RWPE2 (cell line): ENCODE measurements around the gene SLC39A1.

Source experiments
- ATAC-seq: fragments of 200-7000 bp; cut with Tn5 transposase; 3 replicates; pipeline ENCODE4 v1.9.1; 2021; ENCODE audit warnings: low read depth
- DNase-seq: peaks from one replicate; pipeline ENCODE4 v3.0.0-alpha.2; 2020; ENCODE audit warnings: low spot score
- H3K27ac ChIP-seq: fragments of 450-650 bp; 2 replicates; pipeline ENCODE4 v1.5.1; 2017; ENCODE audit warnings: mild to moderate bottlenecking; ENCODE audit not compliant: poor library complexity, severe bottlenecking
- H3K27me3 ChIP-seq: fragments of 250-450 bp; sonication (Bioruptor Pico); 2 replicates; pipeline ENCODE4 v1.5.1; 2021; ENCODE audit warnings: mild to moderate bottlenecking, moderate library complexity; ENCODE audit not compliant: insufficient read depth, poor library complexity, severe bottlenecking
- H3K36me3 ChIP-seq: fragments of 250-450 bp; sonication (Bioruptor Pico); 2 replicates; pipeline ENCODE4 v1.5.1; 2020; ENCODE audit warnings: low read depth, mild to moderate bottlenecking, moderate library complexity
- H3K4me1 ChIP-seq: fragments of 250-450 bp; sonication (Bioruptor Pico); 2 replicates; pipeline ENCODE4 v1.5.1; 2021; ENCODE audit warnings: mild to moderate bottlenecking, moderate library complexity; ENCODE audit not compliant: insufficient read depth, poor library complexity, severe bottlenecking
- H3K4me3 ChIP-seq: fragments of 250-450 bp; sonication (Bioruptor Pico); 2 replicates; pipeline ENCODE4 v1.5.1; 2021; ENCODE audit warnings: mild to moderate bottlenecking, moderate library complexity; ENCODE audit not compliant: severe bottlenecking
- H3K9me3 ChIP-seq: fragments of 250-450 bp; sonication (Bioruptor Pico); 2 replicates; pipeline ENCODE4 v1.5.1; 2021; ENCODE audit warnings: mild to moderate bottlenecking, moderate library complexity; ENCODE audit not compliant: severe bottlenecking
- CTCF ChIP-seq: fragments of 450-650 bp; IDR thresholded peaks from one replicate; pipeline ENCODE4 v1.5.1; 2017; ENCODE audit warnings: mild to moderate bottlenecking, moderate library complexity; ENCODE audit not compliant: poor library complexity, severe bottlenecking

Gene SLC39A1

GRCh38 chr1:153967107-153967999 lies 4.0 kb upstream of the SLC39A1 start, which contains the start of gene CREB3L4:
TSS of gene CREB3L4 (plus strand) at chr1:153967902. CDS start at chr1:153968526, 624 bp downstream.
- Histone ChIP-seq H3K4me3 (peak within 1 kb of the TSS; percentile 44), H3K4me1 (peaks cover 11% of the 10 kb centered on the region), H3K27ac (peak within 1 kb of the TSS; percentile 74), H3K36me3 (no peaks in the 10 kb centered on the region), H3K27me3 (no peaks in the 10 kb centered on the region), H3K9me3 (no peaks in the 10 kb centered on the region)
- TF ChIP-seq CTCF: peak; percentile 53
- ATAC-seq (peak; percentile 80), DNase-seq (peak; percentile 97)

- no peaks in the 10 kb centered on the region for H3K9me3 ChIP-seq
- peak overlapping the region; percentile 92 for H3K27ac ChIP-seq
- DNase-seq: peak; percentile 90
- H3K4me1 ChIP-seq: peaks cover 11% of the 10 kb centered on the region
- peak; percentile 47 for ATAC-seq
- H3K4me3 ChIP-seq: peak overlapping the region; percentile 54
- no peaks in the 10 kb centered on the region for H3K27me3 ChIP-seq
- H3K36me3 ChIP-seq: peaks cover 18% of the 10 kb centered on the region
- no peak for TF ChIP-seq CTCF
Observed at GRCh38 chr1:153963850-153964331, 554 bp upstream of the SLC39A1 start.

GRCh38 chr1:153962088-153963029 lies 978 bp downstream of the SLC39A1 start:
- H3K27ac ChIP-seq: peak overlapping the region; percentile 92
- H3K9me3 ChIP-seq: no peaks in the 10 kb centered on the region
- TF ChIP-seq CTCF: no peak
- peaks cover 18% of the 10 kb centered on the region for H3K36me3 ChIP-seq
- H3K27me3 ChIP-seq: no peaks in the 10 kb centered on the region
- H3K4me3 ChIP-seq: peak overlapping the region; percentile 54
- DNase-seq: no peak
- peaks cover 11% of the 10 kb centered on the region for H3K4me1 ChIP-seq
- ATAC-seq: no peak

- Histone ChIP-seq H3K4me3 (no peak overlapping the region), H3K9me3 (no peaks in the 10 kb centered on the region), H3K27ac (peak overlapping the region; percentile 92), H3K4me1 (peaks cover 14% of the 10 kb centered on the region), H3K27me3 (no peaks in the 10 kb centered on the region), H3K36me3 (peaks cover 18% of the 10 kb centered on the region)
- no peak for DNase-seq
- TF ChIP-seq CTCF: no peak
- ATAC-seq: no peak
Observed at GRCh38 chr1:153961421-153961820, 1.9 kb downstream of the SLC39A1 start.
